NCI-H2227 (cell line): ENCODE data around the gene TMEM266.

Experiments used
- DNase-seq: peaks from one replicate; lab custom pipeline; 2025; ENCODE audit not compliant: unreplicated experiment; lab: John Stamatoyannopoulos, UW

Gene TMEM266

DNA sequence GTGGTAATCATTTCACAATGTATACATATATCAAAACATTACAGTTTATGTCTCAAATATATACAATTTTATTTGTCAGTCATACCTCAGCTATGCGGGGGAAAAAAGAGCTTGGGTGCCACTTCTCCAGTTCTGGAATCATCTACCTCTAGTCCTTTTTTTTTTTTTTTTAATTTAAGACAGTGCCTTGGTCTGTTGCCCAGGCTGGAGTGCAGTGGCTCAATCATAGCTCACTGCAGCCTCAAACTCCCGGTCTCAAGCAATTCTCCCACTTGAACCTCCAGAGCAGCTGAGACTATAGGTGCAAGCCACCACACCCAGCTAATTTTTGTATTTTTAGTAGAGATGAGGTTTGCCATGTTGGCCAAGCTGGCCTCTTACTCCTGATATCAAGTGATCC is 67.4 kb downstream of the TMEM266 start:
- DNase-seq, result no peak

DNA sequence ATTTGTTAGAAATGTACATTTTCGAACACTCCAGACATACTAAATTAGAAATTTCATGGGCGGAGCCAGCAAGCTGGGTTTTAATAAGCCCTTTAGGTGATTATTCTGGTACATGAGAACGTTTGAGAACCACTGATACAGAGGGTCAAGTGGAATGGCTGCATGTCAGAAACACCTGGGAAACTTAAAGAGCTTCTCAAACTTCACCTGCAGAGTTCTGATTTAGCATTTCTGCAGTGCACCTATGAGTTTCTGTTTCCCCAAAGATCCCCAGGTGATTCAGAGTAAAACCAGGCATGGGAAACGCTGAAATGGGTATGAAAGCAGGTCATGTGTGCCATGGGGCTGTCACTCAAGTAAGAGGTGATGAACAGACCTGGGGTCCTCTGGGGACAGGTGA is 68.1 kb downstream of the TMEM266 start:
- no peak for DNase-seq

GRCh38 chr15:76134537-76134936 is 74.8 kb downstream of the TMEM266 start:
- DNase-seq, result no peak

DNA sequence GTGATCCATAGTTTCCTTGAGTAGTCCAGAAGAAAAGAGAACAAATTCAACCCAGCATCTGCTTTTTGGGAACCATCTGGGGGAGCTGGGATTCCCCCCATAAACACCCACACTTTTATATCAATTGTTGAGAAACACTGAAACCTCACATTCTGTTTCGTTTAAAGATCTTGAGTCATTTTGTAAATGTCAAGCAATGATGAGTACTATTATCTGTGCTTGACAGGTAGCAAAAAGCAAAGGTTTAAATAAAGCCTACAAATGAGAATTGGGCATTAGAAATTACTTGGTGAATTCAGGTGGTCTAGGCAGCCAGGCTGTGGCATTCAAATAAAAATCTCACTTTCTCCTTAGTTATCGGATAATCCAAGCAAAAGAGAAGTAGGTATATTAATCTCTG is 75.7 kb downstream of the TMEM266 start:
- DNase-seq, result no peak

DNA sequence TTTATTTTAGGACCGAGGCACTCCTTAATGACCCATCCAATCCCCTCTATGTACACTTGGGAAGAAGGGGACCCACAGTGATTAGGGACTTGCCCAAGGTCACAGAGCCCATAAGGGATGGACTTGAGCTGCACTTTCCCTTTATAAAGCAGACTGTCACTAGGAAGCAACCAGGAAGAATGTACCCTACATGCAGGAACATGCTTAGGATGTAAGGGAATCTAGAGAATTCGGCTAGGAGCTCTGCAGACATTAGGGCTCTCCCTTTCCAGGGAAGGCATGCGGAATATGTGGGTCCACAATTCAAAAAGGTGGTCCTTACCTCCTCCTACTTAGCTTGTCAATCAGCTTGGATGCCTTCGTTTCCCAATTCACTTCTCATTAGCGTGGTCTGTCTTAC is 78.7 kb downstream of the TMEM266 start:
- DNase-seq, result no peak

DNA sequence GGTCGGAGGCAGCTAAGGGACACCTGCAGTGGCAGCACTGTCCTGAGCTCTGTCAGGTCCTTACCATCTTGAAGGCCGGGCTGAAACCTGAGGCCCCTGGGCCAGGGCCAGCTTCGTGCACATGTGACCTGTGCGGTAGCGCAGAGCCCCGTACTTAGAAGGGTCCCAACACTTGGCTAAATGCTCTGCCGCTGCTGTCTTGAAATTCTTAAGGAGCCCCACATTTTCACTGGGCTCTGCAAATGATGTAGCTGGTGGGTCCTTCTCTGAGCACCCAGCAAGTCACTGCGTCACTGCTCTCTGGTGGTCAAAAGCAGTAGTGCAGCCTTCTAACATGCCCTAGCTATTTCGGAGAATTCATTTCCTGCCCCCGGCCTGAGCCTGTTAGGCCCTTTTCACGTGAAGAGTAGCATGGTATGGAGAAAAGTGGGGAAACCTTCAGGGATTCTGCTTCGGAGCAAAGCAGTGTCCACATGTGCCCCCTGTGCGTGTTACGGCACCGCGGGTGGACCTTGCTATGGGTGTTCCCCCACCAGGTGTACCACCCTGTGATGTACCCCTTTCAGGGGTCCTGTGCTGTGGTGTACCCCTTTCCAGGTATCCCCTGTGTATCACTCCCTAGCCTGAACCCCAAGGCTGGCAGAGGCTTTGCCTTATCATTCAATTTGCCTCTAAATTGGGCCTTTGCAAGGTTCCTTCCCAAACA is 79.7 kb downstream of the TMEM266 start:
- DNase-seq, result peak; percentile 68

DNA sequence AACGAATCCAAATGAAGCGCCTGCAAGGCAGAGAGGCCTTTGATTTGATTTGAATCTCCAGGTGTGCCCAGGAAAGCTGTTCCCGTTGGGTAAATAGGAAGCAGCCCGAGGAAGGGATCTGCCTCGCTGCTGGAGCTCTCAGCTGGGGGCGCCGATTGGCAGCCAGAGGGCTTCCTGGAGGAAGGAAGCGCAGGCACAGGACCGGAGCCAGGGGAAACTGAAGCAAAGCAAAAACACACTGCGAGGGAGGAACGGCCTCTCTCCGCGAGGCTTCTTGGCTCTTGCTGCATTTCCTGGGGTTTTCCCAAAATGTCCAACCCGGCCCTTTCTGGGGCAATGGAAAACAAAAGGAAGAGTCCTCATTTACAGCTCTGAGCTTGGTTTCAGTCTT is 80.3 kb downstream of the TMEM266 start:
- DNase-seq, result no peak

GRCh38 chr15:76146812-76147211 is 87.0 kb downstream of the TMEM266 start:
- DNase-seq, result no peak

DNA sequence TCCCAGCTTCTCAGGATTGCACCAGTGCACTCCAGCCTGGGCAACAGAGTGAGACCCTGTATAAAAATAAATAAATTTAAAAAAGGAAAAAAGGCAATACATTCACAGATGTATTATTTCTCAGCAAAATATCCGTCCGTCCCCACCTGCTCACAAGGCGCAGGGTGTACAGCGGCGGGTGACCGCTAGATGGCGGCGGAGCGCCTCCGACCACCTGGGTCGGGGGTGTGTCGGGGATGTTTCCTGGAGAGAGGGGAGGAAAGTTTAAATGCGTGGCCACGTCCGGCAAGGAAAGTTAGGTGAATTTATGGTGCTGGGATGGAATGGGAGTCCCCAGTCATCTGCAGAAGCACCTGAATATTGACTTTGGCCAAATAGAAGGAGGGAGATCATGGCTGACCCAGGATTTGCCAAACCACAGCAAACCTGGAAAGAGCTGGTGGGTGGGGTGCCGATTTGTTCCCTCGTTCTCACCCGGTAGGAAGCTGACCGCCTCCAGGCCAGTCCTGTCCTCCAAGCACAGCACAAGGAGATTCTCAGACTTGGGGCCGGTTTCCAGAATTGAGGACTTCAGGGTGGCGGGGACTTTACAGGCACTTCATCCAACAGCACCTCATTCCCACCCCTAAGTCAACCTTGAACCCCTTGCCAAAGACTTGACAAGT is 88.3 kb downstream of the TMEM266 start:
- peak; percentile 60 for DNase-seq

- DNase-seq, result no peak
Measured at GRCh38 chr15:76149291-76149915, 89.6 kb downstream of the TMEM266 start.

DNA sequence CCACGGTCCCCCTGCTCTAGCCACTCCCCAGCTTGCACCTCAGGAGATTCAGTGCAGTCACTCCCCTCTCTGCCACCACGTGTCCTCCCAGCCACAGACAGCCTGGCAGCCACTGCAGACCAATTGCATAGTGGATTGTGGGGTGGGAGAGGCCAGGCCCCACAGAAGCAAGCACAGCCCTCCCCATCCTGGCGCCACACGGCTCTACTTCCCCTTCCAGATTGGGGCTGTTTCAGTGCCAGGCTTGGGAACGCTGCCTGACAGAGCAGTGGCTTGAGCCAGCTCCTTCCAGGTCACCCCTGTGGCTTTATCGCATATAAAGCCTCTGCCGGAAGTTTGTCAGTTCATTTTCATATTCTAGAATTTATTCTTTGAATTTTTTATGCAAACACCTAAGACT is 90.7 kb downstream of the TMEM266 start:
- DNase-seq, result no peak

- DNase-seq, result peak; percentile 62
Measured at GRCh38 chr15:76150971-76151598, 91.3 kb downstream of the TMEM266 start.

DNA sequence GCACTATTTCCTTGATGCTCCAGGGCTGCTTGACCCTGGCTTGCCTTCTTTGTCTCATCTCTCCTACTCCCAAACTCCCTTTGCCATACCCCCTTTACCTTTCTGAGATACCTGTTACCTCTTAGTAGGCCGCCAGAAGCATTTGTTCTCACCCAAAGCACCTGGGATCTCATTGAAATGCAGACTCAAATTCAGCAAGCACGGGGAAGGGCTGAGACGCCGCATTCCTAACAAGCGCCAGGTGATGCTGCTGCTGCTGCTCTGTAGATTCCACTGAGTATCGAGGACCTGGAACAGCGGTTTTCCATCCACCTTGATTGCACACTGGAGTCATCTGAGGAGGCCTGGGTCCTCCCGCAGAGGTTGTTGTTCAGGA is 91.8 kb downstream of the TMEM266 start:
- DNase-seq, result no peak

GRCh38 chr15:76152197-76152596 is 92.4 kb downstream of the TMEM266 start:
- DNase-seq, result no peak

DNA sequence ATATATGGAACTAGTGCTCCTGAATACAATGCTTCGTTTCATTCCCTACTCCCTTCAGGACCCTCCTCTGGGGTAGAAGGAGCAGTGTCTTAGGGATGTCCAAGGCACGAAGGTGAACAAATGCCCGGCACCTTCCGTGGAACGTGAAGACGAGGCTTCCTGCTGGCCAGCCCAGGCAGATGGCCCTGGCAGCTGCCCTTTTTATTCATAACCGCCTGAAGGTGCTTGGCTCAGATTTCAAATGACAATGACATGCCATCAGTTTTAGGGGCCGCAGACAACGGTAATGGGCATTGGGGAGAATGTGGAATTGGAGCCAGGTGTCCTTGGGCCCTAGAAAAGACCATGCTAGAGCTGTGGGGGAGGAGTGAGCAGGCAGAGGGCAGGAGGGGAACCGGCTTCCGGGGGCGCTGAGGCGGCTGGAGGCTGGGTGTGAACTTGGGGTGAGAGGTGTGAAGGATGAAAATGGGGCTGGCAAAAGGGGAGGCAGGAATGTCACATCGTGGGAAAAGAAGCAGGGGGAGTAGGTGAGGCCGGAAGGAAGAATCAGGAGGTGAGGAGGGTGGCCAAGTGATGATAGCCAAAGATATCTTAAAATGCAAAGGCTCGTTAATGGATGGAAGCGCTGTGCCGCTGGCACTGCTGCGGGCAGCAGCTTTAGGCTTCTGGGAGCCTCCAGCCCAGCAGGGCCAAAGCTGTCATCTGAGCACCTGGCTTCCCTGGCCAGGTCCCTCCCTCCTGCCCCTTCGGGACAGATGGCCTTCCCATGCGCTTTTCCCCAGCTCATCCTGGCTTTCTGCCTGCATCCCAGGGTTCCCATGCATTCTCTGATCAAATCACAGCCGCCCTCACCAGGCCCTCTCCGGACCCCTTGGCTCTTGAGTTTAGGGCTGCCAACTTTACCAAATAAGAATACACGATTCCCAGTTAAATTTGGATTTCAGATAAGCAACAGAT is 93.7 kb downstream of the TMEM266 start:
- no peak for DNase-seq

- DNase-seq, result no peak
Measured at GRCh38 chr15:76155731-76156130, 95.9 kb downstream of the TMEM266 start.

GRCh38 chr15:76158226-76158625 is 98.4 kb downstream of the TMEM266 start:
- no peak for DNase-seq

- no peak for DNase-seq
Measured at GRCh38 chr15:76158815-76159214, 99.0 kb downstream of the TMEM266 start.

GRCh38 chr15:76159282-76159681 is 99.5 kb downstream of the TMEM266 start:
- DNase-seq, result no peak

- DNase-seq, result no peak
Measured at GRCh38 chr15:76160426-76161152, 100.8 kb downstream of the TMEM266 start.
